ENCODE data around the gene WDR87.
"Not testable (repeated sequence)": the region's sequence is repeated elsewhere in the genome, so short reads cannot be mapped to it uniquely, and the experiment has no call there.

The WDR87 gene

DNA sequence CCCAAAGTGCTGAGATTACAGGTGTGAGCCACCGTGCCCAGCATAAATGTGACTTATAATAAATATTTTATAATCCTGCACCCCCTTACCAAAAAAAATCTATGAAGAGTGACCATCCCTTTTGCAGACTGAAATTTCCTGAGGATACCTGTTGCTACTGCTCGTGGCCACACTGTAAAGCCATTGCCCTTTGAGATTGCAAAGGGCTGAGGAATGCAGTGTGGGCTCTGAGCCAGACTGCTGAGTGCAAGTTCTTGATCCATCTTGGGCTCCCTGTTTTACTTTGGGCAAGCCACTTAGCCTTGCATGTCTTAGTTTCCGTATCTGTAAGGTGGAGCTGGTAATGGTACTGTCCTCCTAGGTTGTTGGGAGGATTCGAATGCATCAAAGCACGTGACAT lies 24.0 kb upstream of the WDR87 start:
- DNase-seq (ENCODE audit: low read depth in 2 of 2): no peak

GRCh38 chr19:37929355-37929923 lies 23.0 kb upstream of the WDR87 start:
- no peak for DNase-seq (ENCODE audit: low read depth in 2 of 2)

DNA sequence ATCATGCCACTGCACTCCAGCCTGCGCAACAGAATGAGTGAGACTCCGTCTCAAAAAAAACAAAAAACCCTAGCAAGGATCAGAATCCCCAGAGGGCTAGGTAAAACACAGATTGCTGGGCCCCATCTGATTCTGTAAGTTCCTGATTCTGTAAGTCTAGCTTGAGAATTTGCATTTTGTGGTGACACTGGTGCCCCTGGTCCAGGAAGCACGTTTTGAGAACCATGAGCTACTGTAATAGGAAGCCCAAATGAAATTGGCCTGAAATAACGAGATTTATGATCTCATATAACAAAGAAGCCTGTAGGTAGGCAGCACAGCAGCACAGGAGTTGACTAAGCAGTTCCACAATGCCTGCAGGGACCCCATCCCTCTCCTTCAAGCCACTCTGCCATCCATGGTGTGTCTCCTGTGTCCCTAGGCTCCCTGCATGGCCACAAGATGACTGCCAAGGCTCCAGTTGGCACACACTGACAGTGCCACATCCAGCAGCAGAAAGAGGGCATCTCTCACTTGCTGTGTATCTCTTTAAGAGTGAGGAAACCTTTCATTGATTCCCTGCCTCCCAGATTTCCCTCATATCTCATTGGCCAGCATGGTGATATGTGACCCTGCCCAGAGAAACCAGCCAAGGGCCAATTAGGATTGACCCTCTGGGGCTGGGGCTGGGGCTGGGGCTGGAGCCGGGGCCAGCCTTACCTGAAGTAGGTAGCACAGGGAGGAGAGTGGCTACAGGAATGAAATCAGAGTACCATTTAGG lies 22.3 kb upstream of the WDR87 start:
- DNase-seq (ENCODE audit: low read depth in 2 of 2): no peak

DNA sequence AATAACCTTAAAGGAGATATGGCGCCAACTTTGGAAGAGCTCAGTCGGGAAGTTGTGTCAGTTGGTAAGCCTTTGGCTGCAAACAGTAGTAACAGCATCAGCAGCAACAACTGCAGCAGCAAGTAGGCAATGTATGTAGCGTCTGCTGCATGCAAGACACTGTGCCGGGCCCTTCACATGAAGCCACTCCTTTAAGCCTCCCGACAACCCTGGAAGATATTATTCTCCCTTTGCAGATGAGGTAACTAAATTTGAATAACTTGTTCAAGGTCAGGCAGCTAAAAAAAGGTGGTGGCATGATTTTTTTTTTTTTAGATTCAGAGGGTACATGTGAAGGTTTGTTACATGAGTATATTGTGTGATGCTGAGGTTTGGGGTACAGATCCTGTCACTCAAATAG lies 20.3 kb upstream of the WDR87 start:
- no peak for DNase-seq (ENCODE audit: low read depth in 2 of 2)

DNA sequence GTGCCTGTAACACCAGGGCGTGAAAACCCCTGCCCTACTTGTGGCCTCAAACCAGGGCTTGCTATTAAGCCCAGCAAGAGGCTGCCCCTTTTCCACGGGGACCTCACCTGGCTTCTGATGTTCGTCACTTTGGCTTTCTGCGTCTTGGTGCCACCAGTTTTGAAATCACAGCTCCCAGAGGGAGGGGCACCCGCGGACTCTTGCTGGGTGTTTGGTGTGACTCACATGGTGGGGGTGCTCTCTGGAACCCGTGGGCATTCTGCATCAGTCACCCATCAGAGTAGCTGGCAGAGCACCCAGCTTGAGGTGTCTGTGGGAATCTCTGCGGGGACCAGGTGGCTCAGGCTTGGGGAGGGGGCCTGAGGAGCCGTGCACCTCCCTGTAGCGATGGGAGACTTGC lies 19.9 kb upstream of the WDR87 start:
- no peak for DNase-seq (ENCODE audit: low read depth in 2 of 2)

DNA sequence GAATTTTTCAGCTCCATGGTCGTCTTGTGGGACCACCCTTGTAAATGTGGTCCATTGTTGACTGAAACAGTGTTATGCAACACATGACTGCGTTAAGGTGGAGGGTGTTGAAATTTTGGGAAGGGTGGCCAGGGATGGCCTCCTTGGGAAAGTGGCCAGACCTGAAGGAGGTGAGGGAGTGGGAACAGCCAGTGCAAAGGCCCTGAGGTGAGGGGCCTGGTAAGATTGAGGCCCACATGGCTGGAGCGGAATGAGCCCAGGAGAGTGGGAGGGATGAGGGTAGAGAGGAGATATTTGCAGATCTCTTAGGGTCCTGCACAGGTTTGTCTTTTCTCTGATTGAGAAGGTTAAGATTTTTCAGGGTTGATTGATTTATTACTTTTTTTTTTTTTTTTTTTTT lies 18.8 kb upstream of the WDR87 start:
- DNase-seq (ENCODE audit: low read depth in 2 of 2): no peak

- DNase-seq (ENCODE audit: low read depth in 2 of 2): not testable (repeated sequence)
Observed at GRCh38 chr19:37924573-37924972, 18.2 kb upstream of the WDR87 start.

DNA sequence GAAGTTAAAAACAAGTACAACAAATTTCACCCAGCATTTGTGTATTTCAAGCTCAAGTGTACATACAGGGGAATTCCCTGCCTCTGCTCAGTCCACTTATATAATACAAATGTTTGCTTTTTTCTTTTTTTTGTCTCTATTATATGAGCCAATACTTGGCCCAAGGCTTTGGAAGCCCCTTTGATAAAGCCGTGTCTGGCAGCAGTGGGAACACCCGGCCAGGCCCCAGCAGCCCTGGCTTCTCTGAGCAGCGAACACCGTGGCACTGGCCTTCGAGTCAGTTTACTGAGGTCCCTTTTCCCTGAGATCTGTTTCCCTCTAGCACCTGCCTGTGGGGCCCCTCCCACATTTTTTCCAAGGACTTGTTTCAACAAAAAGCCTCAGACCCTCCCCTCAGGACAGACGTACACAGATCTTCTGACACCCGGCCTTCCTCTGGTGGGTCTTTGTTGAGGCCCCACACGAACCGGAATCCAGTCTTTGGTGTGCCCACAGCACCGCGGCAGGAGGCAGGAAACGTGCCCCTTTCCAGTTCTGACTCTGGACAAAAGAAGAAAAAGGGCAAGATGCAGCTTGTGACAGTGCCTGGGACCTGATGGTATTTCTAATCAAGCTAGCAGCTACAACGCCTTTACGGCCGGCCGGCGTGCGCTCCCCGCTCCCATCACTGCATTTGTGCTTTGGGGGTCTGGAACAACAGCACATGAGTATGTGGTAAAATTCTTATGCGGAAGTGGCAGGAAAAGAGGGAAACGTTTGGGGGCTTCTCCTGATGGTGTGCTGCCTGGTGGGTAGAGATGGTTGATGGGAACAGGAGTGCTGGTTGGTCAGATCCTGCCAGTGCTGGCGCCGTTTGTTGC lies 14.4 kb upstream of the WDR87 start:
- DNase-seq (ENCODE audit: low read depth in 2 of 2): no peak

DNA sequence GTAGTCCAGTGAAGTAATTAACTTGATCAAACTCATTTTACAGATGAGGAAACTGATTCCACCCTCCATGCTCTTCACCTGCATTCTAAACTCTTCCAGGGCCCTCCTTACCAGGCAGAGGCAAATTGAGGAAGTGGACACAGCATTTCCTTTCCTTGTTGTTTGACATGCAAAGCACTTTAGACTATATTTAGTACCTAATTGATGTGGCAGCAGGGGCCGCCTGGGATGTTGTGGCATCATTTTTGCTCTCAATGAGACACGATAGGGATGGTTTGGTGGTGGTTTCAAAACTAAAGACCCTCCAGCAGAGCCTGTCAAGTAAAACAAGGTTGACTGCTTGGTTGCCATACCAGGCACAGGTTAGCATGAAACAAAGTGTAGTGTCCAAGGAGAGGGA lies 8.5 kb upstream of the WDR87 start:
- no peak for DNase-seq (ENCODE audit: low read depth in 2 of 2)

DNA sequence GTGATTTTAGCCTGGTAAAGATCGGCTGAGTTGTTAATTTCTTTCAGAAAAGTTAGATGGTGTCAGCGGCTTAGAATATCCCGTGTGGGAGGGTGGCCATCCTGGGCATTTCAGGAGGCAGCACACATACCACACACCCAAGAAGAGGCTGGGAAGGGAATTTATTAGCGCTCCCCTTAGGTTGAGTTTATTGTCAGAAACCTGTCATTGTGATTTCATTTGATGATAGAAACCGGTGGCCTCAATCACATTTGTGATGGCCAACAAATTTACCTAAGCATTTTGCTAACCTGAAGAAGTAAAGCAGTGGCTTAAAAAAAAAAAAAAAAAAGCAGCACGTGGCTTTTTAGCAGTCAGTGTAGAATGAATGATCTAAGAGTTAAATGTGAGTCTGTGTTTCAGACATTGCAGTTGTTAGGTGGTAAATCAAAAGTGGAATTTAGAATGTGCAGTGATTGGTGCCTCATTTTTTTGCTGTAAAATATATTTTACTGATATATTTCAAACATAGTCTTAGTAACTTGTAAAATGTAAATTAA lies 3.3 kb upstream of the WDR87 start:
- no peak for DNase-seq (ENCODE audit: low read depth in 2 of 2)

DNA sequence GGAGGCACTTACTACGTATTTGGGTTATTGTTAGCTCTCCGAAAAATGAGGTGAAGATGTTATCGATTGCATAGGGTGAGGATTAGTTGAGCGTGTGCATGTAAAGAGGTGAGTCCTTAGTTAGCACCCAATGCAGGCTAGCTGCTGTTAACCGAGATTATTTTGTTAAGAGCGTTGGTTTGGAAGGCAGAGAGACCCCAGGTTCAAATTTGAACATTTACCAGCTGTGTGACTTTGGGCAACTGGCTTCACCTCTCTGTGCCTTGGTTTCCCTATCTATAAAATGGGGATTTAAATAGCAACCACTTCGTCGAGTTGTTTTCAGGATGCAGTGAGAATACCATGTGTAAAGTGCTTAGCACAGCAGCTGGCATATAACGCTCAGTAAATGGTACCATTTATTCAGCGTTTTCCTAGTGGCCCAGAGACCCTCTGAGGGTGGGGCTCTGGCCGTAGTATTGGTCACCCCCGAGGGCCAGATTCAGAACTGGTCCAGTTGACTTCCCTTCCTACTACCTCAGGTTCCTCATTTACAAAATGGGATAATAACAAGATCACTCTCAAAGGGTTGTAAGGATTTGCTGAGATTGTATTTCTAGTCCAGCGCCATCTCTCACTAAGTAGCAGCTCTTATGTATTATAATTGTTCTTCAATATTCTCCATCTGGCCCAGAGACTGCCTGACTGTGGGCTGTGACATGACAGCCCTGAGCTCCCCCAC lies 1.5 kb upstream of the WDR87 start:
- DNase-seq (ENCODE audit: low read depth in 2 of 2): no peak

GRCh38 chr19:37906869-37907734 lies 708 bp upstream of the WDR87 start, which contains the start of gene SIPA1L3:
TSS of gene SIPA1L3 (plus strand) at chr19:37907208. CDS start at chr19:38081566, 174,358 bp downstream.
- peak; percentile 87 to 88 for DNase-seq (ENCODE audit: low read depth in 2 of 2)

DNA sequence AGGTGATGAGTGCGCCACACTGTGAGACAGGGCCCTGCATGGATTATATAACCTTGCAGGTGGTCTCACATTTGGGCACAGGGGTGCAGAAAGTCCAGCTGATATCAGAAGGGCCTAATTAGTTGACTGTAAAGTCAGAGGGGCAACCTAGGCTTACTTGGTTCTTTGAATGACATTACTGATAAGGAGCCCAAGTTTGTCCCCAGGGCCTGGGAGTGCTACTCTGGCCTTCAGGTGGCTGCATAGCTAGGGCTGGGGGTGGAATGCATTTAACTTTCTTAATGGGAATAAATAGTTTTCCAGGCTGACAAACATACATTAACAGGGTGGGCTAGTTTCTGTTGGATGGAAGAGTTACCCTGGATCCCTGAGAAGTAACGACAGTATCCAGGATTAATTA lies 3.3 kb downstream of the WDR87 start:
- no peak for DNase-seq (ENCODE audit: low read depth in 2 of 2)

DNA sequence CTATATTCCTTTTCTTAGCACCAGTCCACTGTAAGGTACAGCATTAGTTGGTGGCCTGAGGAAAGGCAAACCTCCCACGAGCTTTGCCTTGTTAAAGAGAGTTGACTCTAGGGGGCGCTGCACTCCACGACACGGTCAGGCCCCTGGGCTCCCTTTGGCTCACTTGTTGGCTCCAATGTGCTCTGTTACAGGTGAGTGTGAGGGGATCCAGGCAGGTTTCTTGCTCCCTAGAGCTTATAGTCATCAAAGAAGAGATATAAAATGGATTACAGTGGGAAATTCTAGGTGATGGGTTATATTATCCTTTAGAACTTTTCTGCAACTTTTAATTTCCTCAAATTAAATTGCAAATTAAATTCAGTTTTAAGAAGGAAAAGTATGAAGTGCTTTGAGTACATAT lies 3.7 kb downstream of the WDR87 start:
- DNase-seq (ENCODE audit: low read depth in 2 of 2): peak; percentile 66 to 83

DNA sequence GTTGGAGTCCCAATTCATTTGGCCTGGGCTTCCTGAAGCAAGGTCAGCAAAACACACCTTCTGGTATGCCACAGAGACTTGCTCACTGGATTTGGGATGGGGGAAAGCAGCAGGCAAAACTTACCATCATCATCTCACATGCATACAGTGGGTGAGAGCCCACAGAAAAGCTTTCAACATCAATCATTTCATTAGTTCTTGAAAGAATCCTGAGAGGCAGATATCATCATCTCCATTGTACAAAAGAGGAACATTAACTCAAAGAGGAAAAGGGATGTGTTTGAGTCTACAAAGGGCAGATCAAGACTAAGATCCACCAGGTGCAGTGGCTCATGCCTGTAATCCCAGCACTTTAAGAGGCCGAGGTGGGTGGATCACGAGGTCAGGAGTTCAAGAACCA lies 6.4 kb downstream of the WDR87 start:
- no peak for DNase-seq (ENCODE audit: low read depth in 2 of 2)

DNA sequence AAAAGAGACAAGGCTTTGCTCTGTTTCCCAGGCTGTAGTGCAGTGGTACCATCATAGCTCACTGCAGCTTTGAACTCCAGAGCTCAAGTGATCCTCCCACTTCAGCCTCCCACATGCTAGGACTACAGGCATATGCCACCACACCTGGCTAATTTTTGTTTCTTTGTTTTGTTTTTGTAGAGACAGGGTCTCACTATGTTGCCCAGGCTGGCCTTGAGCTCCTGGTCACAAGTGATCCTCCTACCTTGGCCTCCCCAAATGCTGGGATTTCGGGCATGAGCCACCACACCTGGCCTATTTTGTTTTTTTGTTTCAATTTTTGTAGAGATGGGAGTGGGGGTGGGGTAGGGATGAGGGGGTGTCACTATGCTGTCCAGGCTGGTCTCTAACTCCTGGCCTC lies 6.9 kb downstream of the WDR87 start:
- no peak for DNase-seq (ENCODE audit: low read depth in 2 of 2)

DNA sequence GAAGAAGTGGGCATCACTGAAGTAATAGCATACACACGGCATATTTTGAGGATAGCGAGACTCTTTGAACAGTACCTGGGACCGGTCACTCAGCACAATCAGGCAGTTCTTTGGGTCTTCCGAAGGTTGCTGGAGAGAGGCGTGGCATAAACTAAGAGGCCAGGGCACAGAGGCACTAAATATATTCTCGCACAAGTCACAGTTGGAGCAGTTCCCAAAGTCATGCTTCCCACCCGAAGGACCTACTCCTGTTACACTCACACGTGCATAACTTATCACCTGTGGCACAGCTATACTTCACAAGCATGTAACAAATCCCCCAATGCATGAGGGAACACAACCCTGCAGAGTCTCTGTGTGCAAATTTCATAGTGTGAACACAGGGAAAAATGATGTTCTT lies 10.2 kb downstream of the WDR87 start:
- DNase-seq (ENCODE audit: low read depth in 2 of 2): no peak

GRCh38 chr19:37893845-37894575 lies 12.4 kb downstream of the WDR87 start:
- DNase-seq (ENCODE audit: low read depth in 2 of 2): no peak

GRCh38 chr19:37886571-37886970 lies 19.8 kb downstream of the WDR87 start:
- DNase-seq (ENCODE audit: low read depth in 2 of 2): no peak

- DNase-seq (ENCODE audit: low read depth in 2 of 2): no peak
Observed at GRCh38 chr19:37885392-37885791, 21.0 kb downstream of the WDR87 start.

Measured in stimulated activated CD4-positive, alpha-beta T cell treated with anti-CD3 and anti-CD28 coated beads, Interleukin-12 subunit alpha, Interleukin-12 subunit beta, amount 100 ng/mL, for 24 hours (primary cell).